Mammary epithelial cell (primary cell): ENCODE data around the gene ZNF774.

Experiments used
- EZH2 ChIP-seq: IDR thresholded peaks from 2 replicates; pipeline ENCODE4 v1.6.1; 2012; ENCODE audit warnings: low read length, inconsistent platforms, borderline replicate concordance
- TF ChIP-seq, protein P1 (sequence below), 2 donors: IDR thresholded peaks in 1 of 2; conservative IDR thresholded peaks in 1 of 2; 2 replicates each; pipeline ENCODE4 v1.5.1; 2011 to 2012; ENCODE audit warnings: inconsistent platforms in 2 of 2, low read length in 2 of 2, mild to moderate bottlenecking in 2 of 2, control low read depth in 1 of 2, low read depth in 1 of 2; ENCODE audit not compliant: insufficient read depth in 1 of 2; ENCODE audit errors: extremely low read depth in 1 of 2

DNA sequence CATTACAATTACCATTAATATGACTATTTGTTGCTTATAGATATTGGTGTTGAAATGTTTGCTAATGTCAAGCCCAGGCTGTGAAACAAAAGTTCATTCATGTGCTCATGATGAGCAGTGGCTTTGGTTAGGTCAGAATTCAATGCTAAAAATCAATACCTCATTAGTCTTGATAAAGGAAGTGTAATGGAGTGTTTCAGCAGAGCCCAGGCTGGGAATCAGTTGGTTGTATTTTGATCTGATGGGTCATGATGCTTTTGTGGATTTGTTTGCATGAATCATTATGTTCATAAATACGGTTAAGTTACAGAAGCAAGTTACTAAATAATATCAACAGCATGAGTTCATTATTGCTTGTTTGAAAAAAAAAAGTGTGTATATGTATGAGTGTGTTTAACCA is 13.6 kb upstream of the ZNF774 start:
- TF ChIP-seq, protein P1, sequence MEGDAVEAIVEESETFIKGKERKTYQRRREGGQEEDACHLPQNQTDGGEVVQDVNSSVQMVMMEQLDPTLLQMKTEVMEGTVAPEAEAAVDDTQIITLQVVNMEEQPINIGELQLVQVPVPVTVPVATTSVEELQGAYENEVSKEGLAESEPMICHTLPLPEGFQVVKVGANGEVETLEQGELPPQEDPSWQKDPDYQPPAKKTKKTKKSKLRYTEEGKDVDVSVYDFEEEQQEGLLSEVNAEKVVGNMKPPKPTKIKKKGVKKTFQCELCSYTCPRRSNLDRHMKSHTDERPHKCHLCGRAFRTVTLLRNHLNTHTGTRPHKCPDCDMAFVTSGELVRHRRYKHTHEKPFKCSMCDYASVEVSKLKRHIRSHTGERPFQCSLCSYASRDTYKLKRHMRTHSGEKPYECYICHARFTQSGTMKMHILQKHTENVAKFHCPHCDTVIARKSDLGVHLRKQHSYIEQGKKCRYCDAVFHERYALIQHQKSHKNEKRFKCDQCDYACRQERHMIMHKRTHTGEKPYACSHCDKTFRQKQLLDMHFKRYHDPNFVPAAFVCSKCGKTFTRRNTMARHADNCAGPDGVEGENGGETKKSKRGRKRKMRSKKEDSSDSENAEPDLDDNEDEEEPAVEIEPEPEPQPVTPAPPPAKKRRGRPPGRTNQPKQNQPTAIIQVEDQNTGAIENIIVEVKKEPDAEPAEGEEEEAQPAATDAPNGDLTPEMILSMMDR (conservative IDR thresholded peaks at IDR 0.05 in 1 of 2, IDR thresholded peaks at IDR 0.05 in 1 of 2; ENCODE audit: extremely low read depth in 1 of 2, insufficient read depth in 1 of 2, low read depth in 1 of 2, low read length in 2 of 2) = no peak
- TF ChIP-seq EZH2 = no peak
